ENCODE results near the gene ZNRF1.

ZNRF1 gene

DNA sequence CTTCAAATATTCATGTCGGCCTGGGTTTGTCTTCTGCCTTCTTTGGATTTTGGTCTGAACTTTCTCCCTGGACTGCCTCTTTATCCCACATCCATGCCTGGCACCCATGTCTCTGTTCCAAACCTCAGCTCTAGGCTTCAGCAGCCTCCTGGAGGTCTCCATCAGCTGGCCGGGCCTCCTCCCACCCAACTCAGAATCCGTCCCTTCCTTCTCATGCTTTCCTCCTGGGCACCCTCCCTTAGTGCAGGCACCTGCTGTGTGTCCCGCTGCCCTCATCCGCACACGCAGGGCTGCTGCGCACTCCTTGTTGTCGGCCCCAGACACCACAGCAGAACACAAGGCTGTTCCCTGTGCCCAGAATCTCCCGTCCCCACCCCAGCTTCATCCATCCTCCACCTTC lies 103.8 kb downstream of the ZNRF1 start:
- no peak for DNase-seq

- no peak for DNase-seq
Measured at GRCh38 chr16:75103994-75104393, 105.2 kb downstream of the ZNRF1 start.

DNA sequence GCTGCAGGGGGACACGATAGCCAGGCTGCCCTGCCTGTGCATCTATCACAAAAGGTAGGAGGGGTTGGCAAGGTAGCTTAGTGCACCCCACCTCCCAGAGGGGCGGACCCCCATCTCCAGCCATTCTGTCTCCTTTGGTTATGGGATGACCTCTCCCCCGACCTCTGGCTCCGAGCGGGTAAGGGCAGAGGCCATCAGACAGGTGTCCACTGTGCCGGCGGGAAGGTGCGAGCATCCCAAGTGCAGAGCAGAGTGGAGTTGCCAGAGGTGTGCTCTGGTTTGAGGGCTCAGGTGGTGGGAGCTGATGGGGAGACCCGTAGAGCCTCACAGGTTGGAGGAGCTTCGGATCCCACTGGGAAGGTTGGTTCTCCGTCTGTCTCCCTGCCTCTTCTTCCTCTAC lies 106.0 kb downstream of the ZNRF1 start:
- no peak for DNase-seq

GRCh38 chr16:75105306-75106061 lies 106.7 kb downstream of the ZNRF1 start:
- DNase-seq, result no peak

DNA sequence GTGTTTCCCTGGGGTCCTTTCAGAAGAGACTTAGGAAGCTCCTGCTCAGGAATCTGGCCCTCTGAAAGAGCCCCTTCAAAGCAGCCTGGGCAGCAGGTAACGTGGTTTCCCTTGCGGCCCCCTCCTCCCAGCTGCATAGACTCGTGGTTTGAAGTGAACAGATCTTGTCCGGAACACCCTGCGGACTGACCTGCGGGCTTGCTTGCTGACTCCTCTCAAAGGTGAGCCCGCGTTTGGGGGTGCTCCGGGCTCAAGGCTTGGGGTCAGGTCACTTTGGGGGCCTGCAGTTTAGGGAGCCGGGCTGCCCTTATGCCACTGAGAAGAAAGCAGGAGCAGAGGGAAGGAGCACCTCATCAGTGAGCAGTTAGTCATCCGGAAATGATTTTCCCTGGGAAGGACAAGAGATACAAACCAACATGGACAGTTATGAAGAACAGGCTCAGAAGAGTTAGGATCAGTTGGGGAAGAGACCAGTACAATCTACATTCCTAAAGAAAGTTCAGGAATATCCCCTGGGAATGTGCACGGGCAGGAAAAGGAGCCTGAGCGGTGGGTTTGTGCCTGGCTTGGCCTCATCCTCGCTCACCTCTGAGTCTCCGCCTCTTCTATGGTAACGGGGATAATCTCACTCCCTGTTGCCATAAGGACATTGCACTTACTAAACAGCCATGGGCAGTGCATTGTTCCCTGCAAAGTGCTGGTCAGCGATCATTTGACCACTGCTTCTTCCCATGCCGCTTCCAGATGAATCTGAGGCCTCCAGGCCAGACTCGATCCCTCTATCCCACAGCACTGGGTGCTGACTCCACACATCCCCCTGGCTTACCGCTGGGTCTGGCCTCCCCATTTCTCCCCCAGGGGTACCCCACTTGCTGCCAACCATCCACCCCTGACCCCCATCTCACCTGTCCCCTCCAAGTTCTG lies 107.8 kb downstream of the ZNRF1 start:
- no peak for DNase-seq

DNA sequence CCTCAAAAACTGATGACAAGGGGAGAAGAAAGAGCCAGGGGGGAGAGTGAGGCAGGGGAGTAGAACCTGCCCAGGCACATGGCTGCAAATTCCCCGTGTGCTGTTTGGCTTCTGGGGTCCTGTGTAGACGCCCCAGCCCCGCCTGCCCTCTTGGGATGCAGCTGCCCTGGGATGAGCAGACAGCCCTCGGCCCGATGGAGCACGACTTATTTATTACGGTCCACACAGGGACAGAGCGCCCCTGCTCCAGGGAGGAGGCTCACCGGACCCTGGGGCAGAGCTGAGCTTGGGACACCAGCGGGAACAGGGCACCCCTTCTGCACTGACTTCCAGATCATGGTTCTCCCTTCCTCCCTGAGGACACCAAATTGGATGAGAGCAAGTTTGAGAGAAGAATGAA lies 108.7 kb downstream of the ZNRF1 start:
- DNase-seq, result no peak

GRCh38 chr16:75108792-75109731 lies 110.2 kb downstream of the ZNRF1 start:
- peak; percentile 82 for DNase-seq

GRCh38 chr16:75109732-75110243 lies 111.0 kb downstream of the ZNRF1 start:
- DNase-seq, result no peak

DNA sequence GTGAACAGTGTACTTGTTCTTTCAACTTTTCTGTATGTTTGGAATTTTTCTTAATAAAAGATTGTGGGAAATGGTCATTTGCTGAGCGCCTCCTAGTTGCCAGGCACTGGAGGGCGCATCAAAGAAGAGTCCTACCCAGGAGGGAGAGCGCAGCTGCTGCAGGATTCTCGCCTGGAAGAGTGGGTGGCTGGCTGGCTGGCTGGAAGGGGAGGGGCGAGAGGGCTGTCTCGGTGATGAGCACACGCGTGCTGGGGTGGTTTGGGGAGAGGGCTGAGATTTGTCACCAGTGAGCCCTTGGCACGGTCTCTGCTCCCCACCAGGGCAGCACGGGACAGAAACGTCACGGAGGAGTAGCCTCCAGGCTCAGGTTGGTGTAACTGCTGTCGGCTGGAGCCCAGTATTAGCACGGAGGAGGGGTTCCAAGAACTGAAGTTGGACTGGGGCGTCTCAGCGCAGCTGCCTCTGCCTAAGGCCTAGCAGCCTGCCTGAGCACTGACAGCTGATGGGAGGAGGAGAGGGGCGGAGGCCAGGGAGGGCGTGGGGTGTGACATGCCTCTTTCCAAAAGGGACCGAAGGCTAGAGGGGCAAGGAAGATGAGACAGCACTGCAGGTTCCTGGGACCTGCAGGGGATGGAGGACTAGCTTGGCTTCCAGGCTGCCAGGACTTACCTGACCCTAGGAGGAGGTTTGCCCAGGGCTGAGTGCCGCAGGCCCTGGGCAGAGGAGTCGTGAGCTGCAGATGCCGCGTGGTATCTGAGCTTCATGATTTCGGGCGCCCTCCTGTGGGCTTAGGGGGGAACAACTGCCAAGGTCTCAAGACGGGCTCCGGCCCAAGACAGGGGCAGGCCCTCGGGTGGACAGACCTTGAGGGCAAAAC lies 112.1 kb downstream of the ZNRF1 start:
- peak; percentile 78 for DNase-seq

DNA sequence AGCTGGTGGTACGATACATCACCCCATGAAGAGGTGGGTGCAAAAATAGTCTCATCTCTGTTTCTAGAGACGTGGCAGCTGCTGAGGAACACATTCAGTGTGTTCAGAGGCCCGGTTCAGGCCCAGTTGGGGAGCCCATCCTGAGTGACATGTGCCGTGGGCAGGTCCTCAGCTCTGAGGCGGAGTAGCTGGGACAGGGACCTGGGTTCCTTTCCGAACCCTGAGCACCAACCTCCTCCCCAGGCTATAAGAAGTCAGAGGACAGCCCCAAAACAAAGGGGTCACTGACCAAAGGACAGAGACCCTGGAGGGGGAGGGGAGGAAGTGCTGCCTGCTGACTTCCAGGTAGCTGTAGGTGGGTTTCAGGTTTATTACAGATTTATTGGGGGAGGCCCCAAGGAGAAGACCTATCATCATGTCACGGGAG lies 112.7 kb downstream of the ZNRF1 start:
- no peak for DNase-seq

- DNase-seq, result no peak
Measured at GRCh38 chr16:75111961-75112733, 113.3 kb downstream of the ZNRF1 start.

GRCh38 chr16:75112734-75113491 lies 114.1 kb downstream of the ZNRF1 start:
- DNase-seq, result no peak

- DNase-seq, result no peak
Measured at GRCh38 chr16:75113541-75114121, 114.8 kb downstream of the ZNRF1 start.

DNA sequence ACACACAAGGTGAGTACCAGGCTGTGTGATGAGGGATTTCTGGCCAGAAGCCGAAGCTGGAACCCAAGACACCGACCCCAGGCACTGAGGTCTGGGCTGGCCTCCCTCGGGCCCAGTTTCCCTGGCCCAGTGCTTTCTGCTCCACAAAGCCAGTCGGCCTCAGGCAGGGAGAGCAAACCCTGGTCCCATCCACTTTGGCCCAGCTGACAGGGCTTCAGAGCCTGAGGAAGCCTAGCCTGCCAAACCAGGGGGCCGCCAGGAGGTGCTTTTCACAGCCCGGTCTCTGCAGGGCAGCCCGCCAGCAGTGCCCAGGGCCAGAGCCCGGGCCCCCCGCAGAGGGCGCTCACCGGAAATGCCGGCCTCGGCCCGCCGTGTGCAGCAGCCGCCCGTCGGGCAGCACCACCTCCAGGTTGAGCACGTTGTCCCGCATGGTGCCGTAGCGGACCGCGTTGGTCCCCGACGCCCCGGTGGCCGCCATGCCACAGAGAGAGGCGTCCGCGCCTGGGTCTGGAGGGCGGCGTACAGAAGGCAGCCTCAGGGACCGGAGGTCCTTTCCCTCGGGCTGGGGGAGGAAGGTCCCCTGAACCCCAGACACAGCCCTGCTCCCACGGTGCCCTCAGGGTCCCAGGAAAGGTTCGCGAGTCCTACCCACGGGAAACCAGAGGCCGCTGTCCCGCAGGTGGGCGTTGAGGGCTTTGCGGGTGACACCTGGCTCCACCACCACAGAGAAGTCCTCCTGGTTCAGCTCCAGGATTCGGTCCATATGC lies 115.5 kb downstream of the ZNRF1 start:
- DNase-seq, result no peak

GRCh38 chr16:75114946-75115825 lies 116.4 kb downstream of the ZNRF1 start:
- DNase-seq, result no peak

DNA sequence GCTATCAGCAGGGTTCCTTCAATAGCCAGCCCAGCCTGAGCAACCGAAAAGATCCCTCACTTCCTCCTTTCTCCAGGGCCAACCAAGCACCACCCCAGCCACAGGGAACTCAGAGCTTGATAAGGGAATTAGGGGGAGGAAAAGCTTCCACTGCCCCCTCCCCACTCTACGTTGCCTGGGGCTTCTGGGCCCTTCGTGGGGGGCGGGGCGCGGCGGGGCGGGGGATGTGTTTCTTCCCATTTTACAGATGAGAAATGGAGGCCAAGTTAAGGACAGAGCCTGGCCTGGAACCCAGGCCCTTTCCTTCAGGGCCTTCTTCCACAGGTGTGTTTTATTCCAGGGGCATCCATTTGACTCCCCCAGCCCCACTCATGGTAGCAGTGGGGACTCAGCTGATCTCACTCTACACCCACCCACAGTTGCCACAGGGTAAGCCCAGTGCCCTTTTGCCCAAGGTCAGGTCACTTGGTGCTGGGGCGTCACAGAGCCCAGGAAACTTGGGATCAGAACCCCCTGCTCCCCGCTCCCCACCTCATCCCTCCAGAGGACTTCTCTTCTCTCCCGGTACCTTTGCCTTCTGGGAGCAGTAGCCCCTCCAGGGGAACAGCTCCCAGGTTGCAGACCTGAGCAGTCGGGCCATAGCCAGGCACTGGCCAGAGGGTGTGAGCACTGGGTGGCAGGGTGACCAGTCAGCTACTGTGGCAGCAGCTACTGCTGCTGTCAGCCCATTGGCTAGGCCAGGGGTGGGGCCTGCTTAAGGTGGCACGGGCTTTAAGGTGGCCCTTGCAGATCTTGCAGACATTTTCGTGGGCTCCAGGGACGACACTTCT lies 117.5 kb downstream of the ZNRF1 start, which contains the start of gene LDHD:
TSS of gene LDHD (minus strand) at position 700 of the 830 bp plus-strand sequence. CDS start at position 640, 60 bp downstream.
- no peak for DNase-seq

GRCh38 chr16:75116911-75117245 lies 118.1 kb downstream of the ZNRF1 start:
- DNase-seq, result no peak

Measured in stimulated activated naive CD4-positive, alpha-beta T cell treated with Interleukin-2 at 50 U/mL for 16 hours (primary cell).